GM12875 (cell line): ENCODE measurements around the gene P4HA2.

Source experiments
- H3K4me3 ChIP-seq: one replicate; pipeline ENCODE4 v1.5.1; 2011; ENCODE audit warnings: low read depth, low read length, control low read depth
- TF ChIP-seq, protein P1 (sequence below): IDR thresholded peaks from 2 replicates; pipeline ENCODE4 v1.5.1; 2011; ENCODE audit warnings: low read depth, mild to moderate bottlenecking, control low read depth, inconsistent platforms, low read length, moderate library complexity, borderline replicate concordance; ENCODE audit not compliant: insufficient read depth

P4HA2 gene

DNA sequence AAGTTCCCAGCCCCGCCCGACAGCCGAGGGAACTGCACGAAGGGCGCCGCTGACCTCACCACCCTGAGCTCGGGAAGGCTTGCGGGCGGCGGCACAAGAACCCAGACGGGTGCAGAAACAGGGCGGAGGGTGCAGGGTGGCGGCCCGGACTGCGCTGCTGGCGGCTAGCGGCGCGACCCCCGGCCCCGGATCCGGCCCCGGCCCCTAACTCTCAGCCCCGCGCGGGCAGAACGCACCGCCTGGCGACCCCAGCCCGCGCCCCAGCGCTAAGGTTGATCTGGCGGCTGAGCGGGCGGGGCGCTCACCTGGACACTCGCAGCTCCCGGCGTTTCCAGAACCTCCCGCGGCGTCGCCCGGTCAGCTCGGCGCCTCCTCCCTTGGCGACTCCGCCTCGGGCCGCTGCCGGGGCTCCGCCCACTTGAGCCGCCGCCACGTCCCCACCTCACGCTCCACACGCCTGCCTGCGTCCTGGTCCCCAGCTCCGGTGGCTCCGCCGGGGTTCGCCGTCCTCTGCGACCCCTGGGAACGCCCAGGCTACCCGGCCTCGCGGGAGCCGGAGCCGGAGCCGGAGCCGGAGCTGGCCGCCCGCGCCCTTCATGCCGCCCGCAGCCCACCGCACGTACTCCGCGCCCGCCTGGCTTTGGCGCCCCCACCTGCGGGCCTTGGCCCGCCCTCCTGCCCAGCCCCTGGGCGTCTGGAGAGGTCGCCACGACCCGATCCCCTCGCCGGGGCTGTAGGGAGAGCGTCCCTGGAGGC lies at the start of gene P4HA2:
TSS of gene P4HA2 (minus strand) at position 369 of the 756 bp plus-strand sequence. CDS start 9,227 bp downstream, outside the sequence.
- TF ChIP-seq, protein P1, sequence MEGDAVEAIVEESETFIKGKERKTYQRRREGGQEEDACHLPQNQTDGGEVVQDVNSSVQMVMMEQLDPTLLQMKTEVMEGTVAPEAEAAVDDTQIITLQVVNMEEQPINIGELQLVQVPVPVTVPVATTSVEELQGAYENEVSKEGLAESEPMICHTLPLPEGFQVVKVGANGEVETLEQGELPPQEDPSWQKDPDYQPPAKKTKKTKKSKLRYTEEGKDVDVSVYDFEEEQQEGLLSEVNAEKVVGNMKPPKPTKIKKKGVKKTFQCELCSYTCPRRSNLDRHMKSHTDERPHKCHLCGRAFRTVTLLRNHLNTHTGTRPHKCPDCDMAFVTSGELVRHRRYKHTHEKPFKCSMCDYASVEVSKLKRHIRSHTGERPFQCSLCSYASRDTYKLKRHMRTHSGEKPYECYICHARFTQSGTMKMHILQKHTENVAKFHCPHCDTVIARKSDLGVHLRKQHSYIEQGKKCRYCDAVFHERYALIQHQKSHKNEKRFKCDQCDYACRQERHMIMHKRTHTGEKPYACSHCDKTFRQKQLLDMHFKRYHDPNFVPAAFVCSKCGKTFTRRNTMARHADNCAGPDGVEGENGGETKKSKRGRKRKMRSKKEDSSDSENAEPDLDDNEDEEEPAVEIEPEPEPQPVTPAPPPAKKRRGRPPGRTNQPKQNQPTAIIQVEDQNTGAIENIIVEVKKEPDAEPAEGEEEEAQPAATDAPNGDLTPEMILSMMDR = 0 out of 2 replicates have a peak, but pooled peaks have one; percentile 13
- peak within 1 kb of the TSS; percentile 59 for H3K4me3 ChIP-seq

DNA sequence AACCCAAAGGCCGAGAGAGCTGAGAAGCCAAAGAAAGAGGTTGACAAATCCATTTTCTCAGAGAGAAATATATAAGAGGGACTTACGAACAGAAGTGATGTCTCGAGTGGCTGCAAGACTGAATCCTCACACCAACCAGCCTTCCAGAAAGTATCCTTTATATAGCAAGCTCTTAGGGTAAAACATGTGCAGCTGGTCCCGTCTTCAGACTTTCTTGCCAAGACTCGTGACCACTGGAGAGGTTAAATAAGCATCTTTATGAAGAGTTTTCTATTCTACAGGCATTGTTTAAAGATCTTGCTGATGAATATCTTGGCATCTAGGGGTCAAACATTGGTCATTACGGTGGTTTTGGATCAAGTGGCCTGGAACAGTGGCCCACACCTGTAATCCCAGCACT lies 49.6 kb upstream of the P4HA2 start:
- H3K4me3 ChIP-seq = no peak overlapping the region
- TF ChIP-seq, protein P1 = no peak

- TF ChIP-seq, protein P1 = no peak
- no peak overlapping the region for H3K4me3 ChIP-seq
These were observed 47.9 kb upstream of the P4HA2 start for GRCh38 chr5:132275367-132276220.

- no peak overlapping the region for H3K4me3 ChIP-seq
- TF ChIP-seq, protein P1 = no peak
These were observed 46.6 kb upstream of the P4HA2 start for GRCh38 chr5:132274050-132274792.

- no peak overlapping the region for H3K4me3 ChIP-seq
These were observed 46.0 kb upstream of the P4HA2 start for GRCh38 chr5:132273631-132274030.

GRCh38 chr5:132272311-132273210 lies 44.9 kb upstream of the P4HA2 start:
- TF ChIP-seq, protein P1 = peak; percentile 80
- no peak overlapping the region for H3K4me3 ChIP-seq

More at GRCh38 chr5:132273631-132274030, 46.0 kb upstream of the P4HA2 start:
- TF ChIP-seq, protein P1 = no peak
